Bronchial epithelial cell (primary cell): ENCODE results near the gene ADGRA1. TPM values are rescaled to one million over a fixed set of nuclear protein-coding genes. Genes with fewer than 3 reads are reported as not detected.
"Not testable (repeated sequence)": the region's sequence is repeated elsewhere in the genome, so short reads cannot be mapped to it uniquely, and the experiment has no call there.

Source experiments
- DNase-seq: peaks from one replicate; pipeline ENCODE4 v3.0.0-alpha.2; 2010; ENCODE audit warnings: low read depth
- FAIRE-seq: peaks from 2 replicates; lab custom pipeline; 2011; peaks lifted over from hg19 to GRCh38; lab: Jason Lieb, UNC
- H3K27me3 ChIP-seq: 2 replicates; pipeline ENCODE4 v1.5.1; 2011; ENCODE audit warnings: low read length; ENCODE audit not compliant: control insufficient read depth, insufficient read depth
- H3K36me3 ChIP-seq: 2 replicates; pipeline ENCODE4 v1.5.1; 2011; ENCODE audit warnings: low read length; ENCODE audit not compliant: control insufficient read depth, insufficient read depth
- H3K4me3 ChIP-seq: 2 replicates; pipeline ENCODE4 v1.5.1; 2011; ENCODE audit warnings: mild to moderate bottlenecking, low read depth, low read length, control low read depth
- total RNA-seq: library from RNA; depleted of rRNA; stranded (reverse); fragments of >200 nt; gene quantifications from 2 replicates; pipeline ENCODE4 v1.2.1, GENCODE V29; 2014
- TF ChIP-seq, protein P1 (sequence below): IDR thresholded peaks from 2 replicates; pipeline ENCODE4 v1.5.1; 2011; ENCODE audit warnings: mild to moderate bottlenecking, moderate library complexity, low read length, control low read depth, inconsistent platforms; ENCODE audit not compliant: insufficient read depth, severe bottlenecking

ADGRA1 gene
- total RNA-seq, 1 donor from 2014 or later: not detected

DNA sequence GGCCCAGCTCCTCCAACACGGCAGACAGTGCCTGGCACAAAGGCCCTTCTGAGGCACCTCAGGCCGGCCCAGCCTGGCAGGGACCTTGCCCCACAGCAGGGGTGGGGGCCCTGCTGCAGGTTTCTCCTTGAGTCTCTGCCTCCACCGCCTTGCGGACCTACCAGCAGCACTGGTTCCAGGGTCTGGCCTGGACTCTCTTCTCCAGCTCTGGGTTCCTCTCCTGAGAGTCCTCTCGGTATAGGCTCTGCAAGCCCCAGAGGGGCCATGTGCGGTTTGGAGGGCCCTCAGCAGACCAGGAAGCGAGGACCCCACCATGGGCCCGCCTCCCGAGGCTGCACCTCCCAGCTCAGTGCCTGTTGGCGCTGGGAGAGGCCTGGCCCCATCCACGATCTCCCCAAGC lies 38.1 kb upstream of the ADGRA1 start:
- H3K36me3 ChIP-seq: no peaks in the 10 kb centered on the region
- FAIRE-seq (no peak), DNase-seq (no peak)
- H3K4me3 ChIP-seq: no peak overlapping the region
- TF ChIP-seq, protein P1, sequence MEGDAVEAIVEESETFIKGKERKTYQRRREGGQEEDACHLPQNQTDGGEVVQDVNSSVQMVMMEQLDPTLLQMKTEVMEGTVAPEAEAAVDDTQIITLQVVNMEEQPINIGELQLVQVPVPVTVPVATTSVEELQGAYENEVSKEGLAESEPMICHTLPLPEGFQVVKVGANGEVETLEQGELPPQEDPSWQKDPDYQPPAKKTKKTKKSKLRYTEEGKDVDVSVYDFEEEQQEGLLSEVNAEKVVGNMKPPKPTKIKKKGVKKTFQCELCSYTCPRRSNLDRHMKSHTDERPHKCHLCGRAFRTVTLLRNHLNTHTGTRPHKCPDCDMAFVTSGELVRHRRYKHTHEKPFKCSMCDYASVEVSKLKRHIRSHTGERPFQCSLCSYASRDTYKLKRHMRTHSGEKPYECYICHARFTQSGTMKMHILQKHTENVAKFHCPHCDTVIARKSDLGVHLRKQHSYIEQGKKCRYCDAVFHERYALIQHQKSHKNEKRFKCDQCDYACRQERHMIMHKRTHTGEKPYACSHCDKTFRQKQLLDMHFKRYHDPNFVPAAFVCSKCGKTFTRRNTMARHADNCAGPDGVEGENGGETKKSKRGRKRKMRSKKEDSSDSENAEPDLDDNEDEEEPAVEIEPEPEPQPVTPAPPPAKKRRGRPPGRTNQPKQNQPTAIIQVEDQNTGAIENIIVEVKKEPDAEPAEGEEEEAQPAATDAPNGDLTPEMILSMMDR: no peak
- H3K27me3 ChIP-seq: no peaks in the 10 kb centered on the region

DNA sequence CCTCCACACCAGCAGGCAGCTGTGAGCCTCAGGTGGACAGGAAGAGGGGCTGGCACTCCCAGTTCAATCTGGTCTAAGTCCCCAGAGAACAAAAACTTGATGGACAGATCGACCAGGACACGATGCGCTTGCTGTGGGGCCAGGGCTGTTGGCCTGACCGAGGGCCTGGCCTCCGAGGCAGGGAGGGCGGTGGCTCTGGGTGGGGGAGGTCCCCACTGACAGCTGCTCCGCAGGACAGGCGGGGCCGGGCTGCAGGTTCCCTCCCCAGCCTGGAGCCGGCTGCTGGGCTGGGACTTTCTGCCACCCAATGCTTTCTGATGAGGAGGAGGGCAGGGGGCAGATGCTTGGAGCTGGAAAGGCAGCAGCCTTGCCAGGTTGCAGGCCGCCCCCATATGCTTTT lies 37.4 kb upstream of the ADGRA1 start:
- Histone ChIP-seq H3K36me3 (no peaks in the 10 kb centered on the region), H3K27me3 (no peaks in the 10 kb centered on the region), H3K4me3 (no peak overlapping the region)
- FAIRE-seq: no peak
- TF ChIP-seq, protein P1: no peak
- DNase-seq: no peak

DNA sequence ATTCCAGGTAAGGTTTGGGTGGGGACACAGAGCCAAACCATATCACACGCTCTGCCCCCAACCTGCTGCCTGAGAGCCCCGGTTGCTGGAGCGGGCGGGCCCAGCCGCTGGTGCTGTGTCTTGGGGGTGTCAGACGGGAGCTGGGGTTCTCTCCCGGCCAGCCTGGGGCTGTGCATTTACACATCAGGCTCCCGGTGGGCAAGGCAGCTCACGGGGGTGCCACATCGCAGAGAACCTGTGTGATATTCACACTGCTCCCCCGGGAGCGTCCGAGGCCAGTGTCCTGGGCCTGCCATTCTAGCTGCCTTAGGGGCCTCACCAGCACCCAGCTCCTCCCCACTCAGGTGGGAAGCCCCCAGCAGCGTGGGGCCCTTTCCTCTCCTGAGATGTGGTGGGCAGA lies 35.6 kb upstream of the ADGRA1 start:
- Histone ChIP-seq H3K27me3 (no peaks in the 10 kb centered on the region), H3K36me3 (no peaks in the 10 kb centered on the region), H3K4me3 (no peak overlapping the region)
- FAIRE-seq: no peak
- DNase-seq: no peak
- TF ChIP-seq, protein P1: no peak

DNA sequence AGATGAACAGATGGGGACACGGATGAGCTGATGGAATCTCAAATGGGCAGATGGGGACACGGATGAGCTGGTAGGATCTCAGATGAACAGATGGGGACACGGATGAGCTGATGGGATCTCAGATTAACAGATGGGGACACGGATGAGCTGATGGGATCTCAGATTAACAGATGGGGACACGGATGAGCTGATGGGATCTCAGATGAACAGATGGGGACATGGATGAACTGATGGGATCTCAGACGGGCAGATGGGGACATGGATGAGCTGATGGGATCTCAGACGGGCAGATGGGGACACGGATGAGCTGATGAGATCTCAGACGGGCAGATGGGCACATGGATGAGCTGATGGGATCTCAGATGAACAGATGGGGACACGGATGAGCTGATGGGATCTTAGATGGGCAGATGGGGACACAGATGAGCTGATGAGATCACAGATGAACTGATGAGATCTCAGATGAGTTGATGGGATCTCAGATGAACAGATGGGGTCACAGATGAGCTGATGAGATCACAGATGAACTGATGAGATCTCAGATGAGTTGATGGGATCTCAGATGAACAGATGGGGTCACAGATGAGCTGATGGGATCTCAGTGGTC lies 34.1 kb upstream of the ADGRA1 start:
- not testable (repeated sequence) for DNase-seq, H3K4me3 ChIP-seq, H3K36me3 ChIP-seq, H3K27me3 ChIP-seq
- FAIRE-seq: peak; percentile 99

DNA sequence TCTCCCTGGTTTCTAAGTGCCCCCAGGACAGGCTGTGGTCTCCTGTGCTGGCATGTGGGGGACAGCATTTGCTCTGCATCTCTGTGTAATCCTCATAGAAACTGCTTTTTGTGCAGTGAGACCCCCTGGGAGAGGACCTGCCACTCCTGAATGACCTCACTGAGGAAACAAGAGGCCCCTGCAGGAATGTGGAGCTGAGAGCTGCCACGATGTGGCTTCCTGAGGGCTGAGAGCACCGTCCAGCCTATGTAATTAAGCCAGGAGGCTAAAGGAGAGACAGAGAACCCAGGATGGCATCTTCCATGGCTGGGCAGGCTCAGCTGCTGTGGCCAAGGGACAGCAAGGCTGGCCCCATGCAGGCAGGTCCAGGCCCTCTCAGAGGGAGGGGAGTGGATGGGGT lies 32.3 kb upstream of the ADGRA1 start:
- Histone ChIP-seq H3K4me3 (no peak overlapping the region), H3K36me3 (no peaks in the 10 kb centered on the region), H3K27me3 (no peaks in the 10 kb centered on the region)
- no peak for FAIRE-seq
- no peak for DNase-seq
- TF ChIP-seq, protein P1: no peak

DNA sequence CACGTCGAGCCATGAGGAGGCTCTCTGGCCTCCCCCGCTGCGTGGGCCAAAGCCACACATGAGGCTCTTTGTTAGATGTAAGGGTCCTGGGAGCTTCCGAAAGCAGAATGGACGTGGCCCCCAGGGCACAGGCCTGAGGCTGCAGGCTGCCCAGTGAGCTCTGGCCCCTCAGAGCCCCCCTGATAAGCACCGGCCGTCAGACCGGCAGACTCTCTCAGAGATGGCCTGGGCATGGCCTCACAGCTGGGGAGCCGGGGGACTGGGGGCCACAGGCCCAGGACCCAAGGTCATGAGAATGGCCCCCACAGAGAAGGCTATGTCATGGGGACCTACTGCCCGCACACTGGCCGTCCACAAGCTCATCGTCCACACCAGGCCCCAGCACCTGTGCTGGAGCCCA lies 31.7 kb upstream of the ADGRA1 start:
- no peak overlapping the region for H3K4me3 ChIP-seq
- TF ChIP-seq, protein P1: no peak
- DNase-seq (no peak), FAIRE-seq (no peak)
- H3K27me3 ChIP-seq: no peaks in the 10 kb centered on the region
- H3K36me3 ChIP-seq: no peaks in the 10 kb centered on the region
